HG03039 (cell line): Measurements from ENCODE around the gene BAHCC1.

Source experiments
- ATAC-seq: cut with Tn5 transposase; IDR thresholded peaks from one replicate; pipeline ENCODE4 v1.9.1; 2021; ENCODE audit warnings: mild to moderate bottlenecking, moderate library complexity; ENCODE audit not compliant: unreplicated experiment

BAHCC1 gene

DNA sequence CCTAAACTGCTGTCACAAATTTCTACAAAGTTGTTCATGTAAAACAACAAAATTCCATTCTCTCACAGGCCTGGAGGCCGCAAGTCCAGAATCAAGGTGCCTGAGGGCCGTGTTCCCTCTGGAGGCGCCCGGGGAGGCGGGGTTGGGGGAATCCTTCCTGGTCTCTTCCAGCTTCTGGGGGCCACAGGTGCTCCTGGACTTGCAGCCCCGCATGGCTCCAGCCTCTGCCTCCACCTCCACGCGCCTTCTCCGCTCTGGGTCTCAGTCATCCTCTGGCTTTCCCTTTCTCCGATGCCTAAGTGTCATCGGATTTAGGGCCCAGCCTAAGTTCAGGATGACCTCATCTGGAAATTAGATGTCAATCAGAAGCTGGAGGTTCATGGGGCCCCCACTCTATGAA is 28.6 kb upstream of the BAHCC1 start:
- no peak for ATAC-seq

DNA sequence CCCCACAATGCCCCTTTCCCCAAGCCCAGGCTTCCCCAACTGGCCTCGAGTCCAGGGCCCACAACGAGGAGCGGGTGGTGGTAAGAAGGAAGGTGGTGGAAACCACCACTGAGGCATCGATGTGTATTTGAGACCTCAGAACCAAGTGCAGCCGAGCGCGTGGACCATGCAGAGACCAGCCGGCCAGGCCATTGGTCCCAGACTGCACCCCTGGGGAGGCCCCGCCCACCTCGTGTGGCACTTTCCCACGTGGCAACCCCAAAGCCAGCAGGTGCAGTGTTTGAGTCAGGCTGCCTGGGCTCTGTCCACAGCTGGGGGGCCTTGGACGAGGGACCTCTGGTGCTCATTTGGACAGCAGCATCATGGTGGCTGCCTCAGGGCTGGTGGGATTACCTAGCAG is 28.1 kb upstream of the BAHCC1 start:
- ATAC-seq, result no peak

DNA sequence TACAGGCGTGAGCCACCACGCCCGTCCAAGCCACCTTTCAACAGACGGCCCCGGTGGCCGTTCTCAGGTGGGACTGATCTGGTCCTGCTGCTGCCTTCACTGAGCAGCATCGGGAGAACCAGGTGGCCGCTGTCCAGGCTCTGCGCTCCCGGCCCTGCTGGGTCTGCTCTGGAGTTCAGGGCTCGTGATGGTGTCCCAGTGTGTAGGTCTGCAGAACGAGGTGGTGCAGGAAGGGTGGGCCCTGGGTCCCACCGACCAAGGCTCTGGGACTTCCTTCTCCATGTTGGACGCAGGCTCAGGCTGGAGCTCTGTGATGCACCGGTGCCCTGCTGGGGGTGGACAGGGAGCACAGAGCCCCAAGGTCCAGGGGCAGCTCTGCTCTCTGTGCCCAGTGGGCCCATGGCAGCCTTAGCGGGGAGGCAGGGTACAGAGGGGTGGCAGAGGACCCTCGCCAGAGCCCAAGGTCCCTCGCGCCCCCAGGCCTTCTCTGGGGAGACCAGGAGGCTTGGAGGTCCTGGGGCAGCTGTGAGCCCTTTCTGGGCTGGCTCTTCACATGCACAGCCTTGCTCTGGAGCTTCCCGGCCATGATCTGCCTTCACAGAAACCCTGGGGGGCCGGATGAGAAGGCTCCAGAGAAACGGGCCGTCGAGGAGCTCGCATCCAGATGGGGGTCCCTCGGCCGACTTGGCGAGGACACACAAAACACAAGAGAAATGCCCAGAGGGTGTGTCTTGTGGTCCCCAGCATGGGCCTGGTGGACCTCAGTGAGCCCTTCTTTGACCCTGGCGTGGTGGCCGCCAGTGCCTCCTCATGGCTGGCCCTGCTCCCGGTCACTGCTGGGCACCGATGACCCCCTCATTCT is 26.9 kb upstream of the BAHCC1 start:
- ATAC-seq, result no peak

DNA sequence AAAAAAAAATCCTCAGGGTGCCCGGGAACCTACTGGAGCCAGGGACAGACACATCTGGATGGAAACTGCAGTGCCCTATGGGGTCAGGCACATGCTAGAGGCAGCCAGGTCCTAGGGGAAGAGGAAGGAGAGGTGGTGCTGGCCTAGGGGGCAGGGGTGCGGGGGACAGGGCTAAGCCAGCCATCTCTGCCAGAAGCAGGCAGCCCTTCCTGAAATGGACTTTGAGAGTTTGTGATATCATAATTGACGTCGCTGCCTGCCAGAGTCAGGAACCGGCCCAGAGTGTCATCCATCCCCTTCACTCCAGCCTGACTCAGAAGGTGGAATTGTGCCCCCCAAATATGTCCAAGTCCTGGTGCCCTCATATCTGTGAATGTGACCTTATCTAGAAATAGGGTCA is 25.0 kb upstream of the BAHCC1 start:
- ATAC-seq, result no peak

DNA sequence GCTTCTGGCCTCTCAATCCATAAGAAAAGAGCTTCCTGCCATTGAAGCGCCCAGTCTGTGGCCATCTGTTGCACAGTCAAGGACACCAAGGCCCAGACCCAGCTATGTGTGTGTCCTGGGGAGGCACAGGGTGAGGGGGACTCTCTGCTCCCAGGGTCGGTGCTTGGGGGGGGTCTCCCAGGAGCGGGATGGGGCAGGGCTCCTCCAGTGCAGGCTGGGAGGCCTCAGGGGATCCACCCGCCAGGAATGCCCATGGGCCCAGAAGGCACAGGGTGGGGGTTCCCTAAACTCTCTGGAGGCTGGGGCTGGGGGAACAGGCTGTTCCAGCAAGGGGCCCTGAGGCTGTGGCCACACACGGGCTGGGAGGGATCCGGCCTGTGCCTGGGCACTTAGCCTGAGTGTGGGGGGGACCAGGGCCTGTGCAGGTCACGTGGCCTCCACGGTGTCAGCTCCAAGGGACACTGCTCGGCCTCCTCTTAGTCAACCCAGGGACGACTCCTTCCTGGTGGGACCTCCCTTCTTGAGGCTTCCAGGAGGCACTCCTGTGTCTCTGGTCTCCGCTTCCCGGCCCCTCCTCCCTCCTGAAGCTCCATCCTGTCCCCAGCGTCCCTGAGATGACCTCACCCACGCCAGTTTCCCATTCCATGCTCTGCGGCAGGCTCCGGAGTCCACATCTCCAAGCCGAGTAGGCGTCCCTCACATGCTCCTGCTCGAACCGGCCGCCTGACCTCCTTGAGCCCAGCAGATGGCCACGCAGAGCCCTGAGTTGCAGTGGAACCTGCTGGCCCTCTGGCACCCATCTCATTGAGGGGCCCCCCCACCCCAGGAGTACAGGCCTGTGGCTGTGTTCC is 23.1 kb upstream of the BAHCC1 start:
- no peak for ATAC-seq

DNA sequence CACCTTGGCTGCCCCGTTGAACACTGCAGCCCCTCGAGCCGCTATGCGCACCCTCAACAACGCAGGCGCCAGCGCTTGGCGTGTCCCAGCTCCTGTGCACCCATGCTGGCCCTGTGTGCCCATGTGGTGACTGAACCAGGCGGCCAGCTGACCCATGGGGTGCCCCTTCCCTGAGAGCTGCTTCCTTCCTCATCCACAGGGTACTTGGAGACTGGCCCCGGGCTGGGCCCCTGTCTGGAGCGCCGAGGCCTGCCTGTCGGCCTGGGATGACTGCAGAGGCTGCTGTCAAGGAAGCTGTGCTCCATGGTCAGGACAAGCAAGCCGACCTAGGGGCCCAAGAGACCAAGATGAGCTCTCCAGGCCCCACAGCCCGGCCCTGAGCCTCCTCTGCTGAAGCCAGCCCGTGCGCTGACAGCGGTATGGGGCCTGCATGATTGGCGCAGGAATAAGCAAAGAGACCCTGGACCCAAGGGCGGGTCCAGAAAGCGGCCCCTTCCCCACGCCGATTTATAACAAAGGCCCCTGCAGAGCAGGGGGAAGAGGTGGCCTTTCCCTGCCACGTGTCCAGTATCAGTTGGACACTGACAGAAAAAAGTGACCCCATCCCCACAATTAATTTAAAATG is 21.6 kb upstream of the BAHCC1 start:
- no peak for ATAC-seq

DNA sequence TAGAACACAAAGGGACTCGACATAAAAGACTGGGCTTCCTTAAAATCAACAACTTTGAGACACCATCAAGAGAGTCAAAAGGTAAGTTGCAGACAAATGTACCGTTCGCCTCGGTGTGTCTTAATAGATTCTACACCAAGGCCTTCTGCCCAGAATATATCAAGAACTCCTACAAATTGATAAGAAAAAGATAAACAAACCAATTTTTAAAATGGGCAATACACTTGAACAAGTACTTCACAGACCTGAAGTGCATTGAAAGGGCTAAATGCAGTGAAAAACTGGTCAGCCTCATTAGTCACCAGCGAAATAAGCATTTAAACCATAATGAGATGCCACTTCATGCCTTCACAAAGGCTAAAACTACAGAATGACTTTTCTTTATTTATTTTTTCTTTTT is 20.4 kb upstream of the BAHCC1 start:
- no peak for ATAC-seq

DNA sequence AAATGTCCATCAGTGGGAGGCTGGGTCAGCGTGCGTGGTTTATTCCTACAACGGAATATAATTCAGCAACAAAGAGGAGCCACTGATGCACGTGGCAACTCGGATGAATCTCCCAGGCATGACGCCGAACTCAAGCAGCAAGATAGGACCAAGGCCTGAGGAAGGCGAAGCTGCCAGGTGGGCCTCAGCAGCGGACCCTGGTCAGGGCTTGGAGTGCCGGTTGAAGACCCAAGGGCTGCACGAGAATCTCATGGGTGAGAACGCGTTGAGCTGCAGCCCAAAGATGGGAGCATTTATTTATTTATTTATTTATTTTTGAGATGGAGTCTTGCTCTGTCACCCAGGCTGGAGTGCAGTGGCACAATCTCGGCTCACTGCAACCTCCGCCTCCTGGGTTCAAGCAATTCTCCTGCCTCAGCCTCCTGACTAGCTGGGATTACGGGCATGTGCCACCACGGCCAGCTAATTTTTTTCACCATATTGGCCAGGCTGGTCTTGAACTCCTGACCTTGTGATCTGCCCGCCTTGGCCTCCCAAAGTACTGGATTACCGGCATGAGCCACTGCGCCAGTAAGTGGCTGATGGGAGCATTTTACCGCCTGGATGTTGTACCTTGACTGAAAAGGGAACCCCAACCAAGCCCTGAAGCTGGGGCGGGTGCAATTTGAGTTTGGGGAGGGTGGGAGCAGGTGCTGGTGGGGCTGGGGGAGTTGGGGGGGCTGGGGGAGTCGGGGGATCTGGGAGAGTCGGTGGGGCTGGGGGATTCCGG is 18.1 kb upstream of the BAHCC1 start:
- no peak for ATAC-seq

DNA sequence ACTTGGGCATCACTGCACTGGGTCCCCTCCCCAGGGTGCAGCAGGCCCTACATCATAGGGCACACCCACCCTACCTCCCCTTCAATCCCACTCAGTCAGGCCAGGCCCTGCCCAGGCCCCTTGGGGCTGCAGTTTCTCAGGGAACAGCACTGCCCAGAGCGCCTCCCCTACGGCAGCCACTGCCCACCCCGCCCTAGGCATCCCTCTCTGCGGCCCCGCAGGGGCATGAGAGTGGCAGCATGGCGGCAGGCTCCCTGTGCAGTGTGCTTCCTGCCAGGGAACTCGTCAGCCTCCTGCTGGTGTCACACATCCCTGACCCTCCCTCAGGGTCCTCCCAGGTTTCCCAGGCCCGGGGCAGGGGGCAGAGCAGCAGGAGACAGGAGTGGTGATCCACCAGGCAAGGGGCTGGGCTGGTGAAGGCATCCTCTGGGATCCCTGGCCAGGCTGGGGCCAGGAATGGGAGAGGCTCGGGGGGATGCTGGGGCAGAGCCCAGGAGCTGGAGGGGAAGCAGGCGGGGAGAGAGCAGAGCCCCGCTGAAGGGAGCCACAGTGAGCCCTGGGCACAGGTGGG is 16.2 kb upstream of the BAHCC1 start:
- no peak for ATAC-seq

DNA sequence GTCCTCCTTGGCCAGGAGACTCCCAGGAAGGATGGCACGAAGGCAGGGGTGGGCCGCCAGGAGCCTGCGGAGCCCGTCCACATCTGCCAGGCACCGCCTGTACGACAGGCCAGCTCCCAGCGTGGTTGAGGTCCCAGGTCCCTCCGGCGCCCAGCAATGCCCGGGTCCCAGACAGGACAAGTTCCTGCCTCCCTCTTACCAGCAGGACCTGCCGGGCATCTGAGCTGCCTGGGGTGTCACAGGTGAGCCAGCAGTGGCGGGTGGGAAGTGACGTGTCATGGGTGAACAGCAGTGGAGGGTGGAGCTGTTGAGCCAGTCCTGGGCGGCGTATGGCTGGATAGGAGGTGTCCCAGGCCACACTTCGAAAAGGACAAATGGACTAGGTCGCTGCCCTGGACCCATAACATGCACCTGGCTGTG is 15.7 kb upstream of the BAHCC1 start:
- no peak for ATAC-seq

DNA sequence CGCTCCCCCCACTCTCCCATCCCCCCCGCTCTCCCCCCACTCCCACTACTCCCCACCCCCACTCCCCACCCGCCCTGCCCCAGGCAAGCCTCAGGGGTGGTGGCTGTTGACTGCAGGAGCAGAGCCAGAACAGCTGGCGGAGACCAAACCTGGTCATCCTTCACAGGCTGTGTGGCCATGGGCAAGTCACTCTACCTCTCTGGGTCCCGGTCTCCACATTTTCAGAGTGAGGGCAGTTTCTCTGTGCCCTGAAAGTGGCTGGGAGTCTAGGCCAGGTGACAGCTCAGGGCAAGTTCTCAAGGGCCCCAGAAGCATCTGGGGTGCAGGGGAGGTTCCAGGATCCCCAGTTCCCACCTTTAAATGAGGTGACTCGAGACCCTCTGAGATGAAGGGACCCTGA is 15.1 kb upstream of the BAHCC1 start:
- ATAC-seq, result no peak

DNA sequence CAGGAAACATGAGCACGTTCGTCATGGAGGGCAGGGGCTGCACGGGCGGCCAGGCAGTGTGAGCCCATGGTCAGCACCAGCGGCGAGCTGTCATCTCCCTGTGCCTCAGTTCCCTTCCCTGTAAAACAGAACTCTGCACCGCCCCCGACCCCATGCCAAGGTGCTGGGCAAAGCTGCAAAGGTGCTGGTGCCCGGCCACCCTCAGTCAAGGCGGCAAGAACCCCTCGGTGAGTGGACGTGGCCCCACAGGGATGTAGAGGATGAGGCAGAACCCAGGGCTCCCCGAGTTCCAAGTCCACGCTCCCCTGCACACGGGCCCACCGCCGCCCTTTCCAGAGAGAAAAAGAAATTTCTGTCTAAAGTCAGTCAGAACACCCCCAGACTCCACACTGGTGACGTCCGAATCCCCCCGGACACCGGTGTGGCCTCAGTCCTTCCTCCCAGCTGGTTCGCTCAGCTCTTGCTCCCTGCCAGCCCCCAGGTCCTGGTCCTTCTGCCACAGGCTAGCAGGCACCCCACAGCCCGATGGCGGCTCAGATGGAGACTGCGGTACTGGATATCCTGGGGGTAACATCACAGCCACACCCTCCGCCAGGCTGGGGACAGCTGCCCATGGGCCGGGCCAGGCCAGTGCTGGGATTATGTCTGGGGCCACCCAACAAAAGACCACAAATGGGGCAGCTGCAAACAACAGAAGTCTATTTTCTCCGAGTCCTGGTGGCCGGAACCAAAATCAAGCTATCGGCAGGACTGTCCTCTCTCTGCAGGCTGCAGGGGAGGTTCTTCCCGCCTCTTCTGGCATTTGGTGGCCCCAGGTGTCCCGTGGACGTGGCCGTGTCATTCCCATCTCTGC is 14.4 kb upstream of the BAHCC1 start:
- ATAC-seq, result no peak

DNA sequence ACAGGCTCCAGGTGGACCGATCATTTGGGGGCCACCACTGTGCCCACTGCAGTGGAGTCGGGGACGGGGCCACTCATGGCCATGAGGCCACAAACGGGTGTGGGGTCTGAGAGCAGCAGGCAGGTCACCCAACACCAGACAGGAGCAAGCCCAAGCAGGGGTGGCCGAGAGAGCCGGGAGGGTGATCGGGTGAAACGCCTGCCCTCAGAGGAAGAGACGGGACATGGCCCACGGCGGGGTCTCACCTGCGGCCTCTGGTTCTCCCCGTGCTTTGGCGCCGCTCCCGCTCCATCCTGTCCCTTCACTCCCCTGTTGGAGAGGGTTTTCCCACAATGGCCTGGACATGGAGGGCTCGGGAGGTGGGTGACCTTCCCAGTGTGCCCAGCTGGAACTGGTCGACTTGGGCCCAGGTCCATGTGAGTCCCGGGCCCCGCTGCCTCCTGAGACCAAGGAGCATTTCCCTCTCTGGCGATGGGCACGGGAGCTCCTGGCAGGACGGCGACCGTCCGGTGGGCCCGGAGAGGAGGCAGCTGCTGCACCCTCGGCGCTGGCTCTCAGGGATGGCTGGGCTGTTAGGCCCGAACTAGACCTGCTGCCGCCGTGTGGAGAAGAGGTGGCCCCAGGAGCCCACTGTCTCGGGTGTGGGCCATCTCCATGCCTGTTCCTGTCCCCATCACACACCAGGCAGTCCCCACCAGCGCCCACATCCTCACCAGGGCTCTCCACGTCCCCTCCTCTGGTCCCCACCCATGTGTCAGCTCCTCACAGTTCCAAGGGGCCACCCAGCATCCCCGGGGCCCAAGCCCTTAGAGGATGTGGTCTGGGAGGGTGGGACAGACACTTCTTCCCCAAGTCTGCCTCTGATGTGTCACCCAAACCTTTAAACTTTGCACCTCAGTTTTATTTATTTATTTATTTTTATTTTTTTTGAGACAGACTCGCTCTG is 13.4 kb upstream of the BAHCC1 start:
- ATAC-seq, result no peak

DNA sequence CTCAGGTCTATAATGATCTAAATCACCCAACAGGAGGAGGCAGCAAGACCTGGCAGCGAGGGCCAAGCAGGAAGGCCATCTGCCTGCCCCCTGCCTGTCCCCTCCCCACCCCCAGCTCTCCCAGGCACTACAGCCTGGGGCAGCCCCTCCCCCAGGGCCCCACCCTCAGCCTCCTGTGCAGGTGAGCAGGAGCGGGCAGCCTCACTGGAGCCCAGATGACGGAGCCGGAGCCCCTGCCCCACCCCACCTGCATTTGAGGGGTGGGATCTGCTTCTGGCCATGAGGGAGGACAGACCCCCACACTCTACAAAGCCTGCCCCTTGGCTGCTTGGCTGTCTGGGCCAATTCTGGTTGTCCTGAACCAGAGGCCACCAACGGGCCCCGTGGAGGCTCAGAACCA is 12.4 kb upstream of the BAHCC1 start:
- no peak for ATAC-seq

DNA sequence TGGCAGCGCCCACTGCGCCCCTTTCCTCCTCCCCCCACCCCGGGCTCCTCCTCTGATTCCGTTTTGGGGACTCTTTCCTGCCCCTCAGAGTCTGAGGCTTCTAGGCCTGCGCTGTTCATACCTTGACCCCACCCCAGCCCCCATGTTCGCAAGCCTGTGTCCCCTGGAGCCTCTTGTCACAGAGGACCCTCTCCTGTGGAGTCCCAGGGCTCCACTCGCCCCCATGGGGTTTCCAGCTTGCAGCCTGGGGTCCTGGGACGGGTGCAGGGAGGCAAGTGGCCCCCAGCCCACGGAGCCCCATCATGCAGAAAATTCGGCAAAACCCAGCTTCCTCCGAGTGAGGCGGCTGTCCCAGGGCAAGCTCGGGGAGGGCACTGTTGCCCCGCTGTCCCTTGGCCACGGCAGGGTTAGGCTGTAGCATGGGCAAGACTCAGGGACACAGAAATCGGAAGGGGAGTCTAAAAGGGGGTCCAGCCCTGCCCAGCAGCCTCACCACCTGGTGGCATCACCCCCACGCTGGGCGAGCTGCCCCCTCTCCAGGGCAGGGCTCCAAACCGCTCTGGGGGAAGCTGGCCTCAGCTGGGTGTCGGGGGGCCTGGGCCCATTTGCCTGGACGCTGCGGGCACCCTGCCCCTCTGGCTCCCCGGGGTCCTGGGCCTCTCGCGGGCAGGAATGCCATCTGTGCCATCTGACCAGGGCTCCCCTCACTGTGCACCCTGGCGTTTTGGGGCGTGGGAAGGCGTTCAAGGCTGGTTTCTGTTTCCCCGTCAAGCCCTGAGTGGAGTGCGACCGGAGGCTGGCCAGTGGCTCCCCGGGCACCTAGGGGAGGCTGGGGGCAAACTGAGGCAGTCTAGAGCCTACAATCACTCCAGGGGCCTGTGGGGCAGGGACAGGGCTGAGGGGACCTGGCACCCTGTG is 11.5 kb upstream of the BAHCC1 start:
- ATAC-seq, result no peak

DNA sequence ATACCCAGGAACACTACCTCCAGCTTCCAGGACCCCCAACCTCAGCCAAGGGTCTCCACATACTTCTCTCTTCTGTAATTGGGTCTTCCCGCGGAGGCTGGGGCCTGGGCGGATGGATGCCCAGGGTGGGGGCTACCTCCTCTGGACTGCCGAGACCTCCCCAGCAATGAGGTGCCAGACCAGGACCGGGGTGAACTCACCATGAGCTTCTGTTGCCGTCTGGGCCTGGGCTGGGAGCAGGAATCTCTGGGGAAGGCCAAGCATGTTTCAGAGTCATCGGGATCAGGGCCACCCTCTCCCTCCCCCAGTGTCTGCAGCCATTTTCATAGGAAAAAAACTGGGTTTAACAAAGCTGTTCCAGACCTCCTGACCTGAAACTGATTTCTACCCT is 10.3 kb upstream of the BAHCC1 start:
- ATAC-seq, result no peak

DNA sequence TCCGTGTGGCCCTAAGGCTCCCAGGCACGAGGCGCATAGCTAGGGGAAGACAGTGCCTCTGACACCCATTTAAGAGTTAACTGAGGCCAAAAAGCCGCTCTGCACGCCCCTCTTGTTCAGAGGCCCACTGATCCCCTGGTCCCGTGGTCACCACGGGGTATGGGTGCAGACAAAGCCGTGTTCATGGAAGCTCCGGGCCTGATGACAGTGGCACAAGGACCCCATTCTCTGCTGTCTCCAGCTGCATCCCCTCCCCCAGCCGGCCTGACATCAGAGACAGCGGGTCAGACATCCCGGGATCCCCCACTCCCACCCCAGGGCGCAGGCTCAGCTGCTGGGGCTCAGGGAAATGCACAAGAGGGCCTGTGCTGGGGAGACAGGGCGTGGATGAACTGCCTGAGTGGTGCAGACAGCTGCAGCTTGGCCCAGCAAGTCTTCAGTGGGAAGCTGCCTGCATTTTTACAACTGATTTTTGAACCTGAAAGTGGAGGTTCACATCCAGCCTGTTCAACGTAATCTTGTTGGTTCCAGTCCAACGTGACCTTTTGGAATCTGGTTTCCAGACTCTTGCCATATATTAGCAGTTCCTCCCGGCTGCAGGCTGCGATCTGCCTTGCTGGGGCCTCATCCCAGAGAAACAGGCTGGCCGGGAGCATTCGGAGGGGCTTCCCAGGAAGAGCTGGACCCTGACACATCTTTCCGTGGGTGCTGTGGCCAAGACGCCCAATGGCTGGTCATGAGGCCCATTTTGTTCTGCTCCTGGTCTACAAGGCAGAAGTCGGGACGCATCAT is 9.7 kb upstream of the BAHCC1 start:
- no peak for ATAC-seq
